ENCODE data around the gene PRPSAP2. TPM values are rescaled to one million over a fixed set of nuclear protein-coding genes. Genes with fewer than 3 reads are reported as not detected.

PRPSAP2 gene
- total and polyA plus RNA-seq, 7 donors = 23.6 to 45.7 (median 30.0) TPM

DNA sequence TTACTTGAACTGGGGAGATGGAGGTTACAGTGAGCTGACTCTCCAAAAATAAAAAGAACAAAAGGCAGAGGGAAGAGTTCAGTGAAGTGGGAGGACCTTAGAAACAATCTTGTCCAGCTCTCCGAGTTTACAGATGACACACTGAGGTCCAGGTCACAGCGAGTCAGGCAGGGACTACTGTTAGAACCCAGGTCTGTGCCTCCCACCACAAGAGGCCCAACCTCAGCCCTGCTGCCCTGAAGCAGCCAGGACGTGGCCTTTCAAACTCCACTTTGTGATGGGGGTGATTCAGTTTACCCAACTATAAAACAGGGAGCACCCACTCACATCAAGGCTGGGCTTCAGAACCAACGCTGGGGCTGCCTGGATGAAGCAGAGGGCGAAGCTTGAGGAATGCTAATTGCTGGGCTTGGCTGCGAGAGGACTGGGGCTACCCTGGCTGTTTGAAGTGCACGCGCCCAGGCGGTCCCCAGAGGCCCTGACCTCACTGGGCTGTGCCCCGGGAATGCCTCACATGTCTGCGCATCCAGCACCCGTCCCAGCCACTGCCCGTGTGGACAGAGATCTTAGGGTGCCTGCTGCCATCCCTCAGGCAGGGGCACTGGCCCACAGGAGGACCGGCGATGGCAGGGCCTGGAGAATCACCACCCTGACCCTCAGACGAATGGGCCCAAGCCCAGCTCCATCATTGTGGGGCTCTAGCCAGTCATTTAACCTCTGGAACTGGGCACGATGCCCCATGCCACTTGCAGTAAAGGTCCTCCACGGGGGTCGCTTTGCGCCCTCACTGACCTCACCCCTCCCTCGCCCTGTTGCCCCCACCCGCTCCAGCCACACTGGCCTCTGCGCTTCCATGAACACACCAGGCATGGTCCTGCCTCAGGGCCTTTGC, 105.4 kb downstream of the PRPSAP2 start:
- WGBS, 2 donors = 54 to 83% methylated on average over 23 of the region's 23 CpGs
- H3K4me3 ChIP-seq = no peak overlapping the region
- no peaks in the 10 kb centered on the region for H3K27me3 ChIP-seq
- DNase-seq = no peak
- intact Hi-C loops (cut with DNase I) = loop anchor here (5.0 kb wide), 1 partner anchor 146 kb away; no protein-coding TSS in a partner anchor
- TF ChIP-seq, protein P1, sequence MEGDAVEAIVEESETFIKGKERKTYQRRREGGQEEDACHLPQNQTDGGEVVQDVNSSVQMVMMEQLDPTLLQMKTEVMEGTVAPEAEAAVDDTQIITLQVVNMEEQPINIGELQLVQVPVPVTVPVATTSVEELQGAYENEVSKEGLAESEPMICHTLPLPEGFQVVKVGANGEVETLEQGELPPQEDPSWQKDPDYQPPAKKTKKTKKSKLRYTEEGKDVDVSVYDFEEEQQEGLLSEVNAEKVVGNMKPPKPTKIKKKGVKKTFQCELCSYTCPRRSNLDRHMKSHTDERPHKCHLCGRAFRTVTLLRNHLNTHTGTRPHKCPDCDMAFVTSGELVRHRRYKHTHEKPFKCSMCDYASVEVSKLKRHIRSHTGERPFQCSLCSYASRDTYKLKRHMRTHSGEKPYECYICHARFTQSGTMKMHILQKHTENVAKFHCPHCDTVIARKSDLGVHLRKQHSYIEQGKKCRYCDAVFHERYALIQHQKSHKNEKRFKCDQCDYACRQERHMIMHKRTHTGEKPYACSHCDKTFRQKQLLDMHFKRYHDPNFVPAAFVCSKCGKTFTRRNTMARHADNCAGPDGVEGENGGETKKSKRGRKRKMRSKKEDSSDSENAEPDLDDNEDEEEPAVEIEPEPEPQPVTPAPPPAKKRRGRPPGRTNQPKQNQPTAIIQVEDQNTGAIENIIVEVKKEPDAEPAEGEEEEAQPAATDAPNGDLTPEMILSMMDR (IDR thresholded peaks at IDR 0.05) = no peak
- TF ChIP-seq POLR2AphosphoS5 (IDR thresholded peaks at IDR 0.05) (no peak), EP300 (IDR thresholded peaks at IDR 0.05) (no peak), POLR2A (IDR thresholded peaks at IDR 0.05) (no peak)
- no peak overlapping the region for H3K27ac ChIP-seq
- no peaks in the 10 kb centered on the region for H3K36me3 ChIP-seq
- H3K4me1 ChIP-seq = peaks cover 0 to 13% (median 10%) of the 10 kb centered on the region in 4 donors
- no peaks in the 10 kb centered on the region for H3K9me3 ChIP-seq

DNA sequence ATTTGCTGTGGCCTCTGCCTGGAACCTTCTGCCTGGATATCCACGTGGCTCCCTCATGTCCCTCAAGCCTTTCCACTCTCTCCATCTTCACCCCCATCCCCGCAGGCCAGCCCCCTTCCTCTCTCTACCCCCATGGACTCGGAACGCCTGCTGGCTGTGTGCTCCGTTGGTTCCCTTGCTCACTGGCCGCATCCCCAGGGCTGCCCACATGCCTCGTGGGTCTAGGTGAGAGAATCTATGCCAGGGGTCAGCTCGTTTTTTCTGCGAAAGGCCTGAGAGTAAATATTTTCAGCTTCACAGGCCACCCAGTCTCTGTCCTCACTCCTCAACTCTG, 106.1 kb downstream of the PRPSAP2 start:
- 89 to 91% methylated on average over 9 of the region's 9 CpGs for WGBS, 2 donors
- Histone ChIP-seq H3K27me3 (no peaks in the 10 kb centered on the region), H3K27ac (no peak overlapping the region), H3K36me3 (no peaks in the 10 kb centered on the region), H3K9me3 (no peaks in the 10 kb centered on the region), H3K4me1 (peaks cover 0 to 13% (median 10%) of the 10 kb centered on the region in 4 donors), H3K4me3 (no peak overlapping the region)
- TF ChIP-seq POLR2AphosphoS5 (IDR thresholded peaks at IDR 0.05) (no peak), POLR2A (IDR thresholded peaks at IDR 0.05) (no peak), EP300 (IDR thresholded peaks at IDR 0.05) (no peak)
- TF ChIP-seq, protein P1 (IDR thresholded peaks at IDR 0.05) = no peak
- intact Hi-C loops (cut with DNase I) = loop anchor here (5.0 kb wide), 1 partner anchor 147 kb away; no protein-coding TSS in a partner anchor
- no peak for DNase-seq

DNA sequence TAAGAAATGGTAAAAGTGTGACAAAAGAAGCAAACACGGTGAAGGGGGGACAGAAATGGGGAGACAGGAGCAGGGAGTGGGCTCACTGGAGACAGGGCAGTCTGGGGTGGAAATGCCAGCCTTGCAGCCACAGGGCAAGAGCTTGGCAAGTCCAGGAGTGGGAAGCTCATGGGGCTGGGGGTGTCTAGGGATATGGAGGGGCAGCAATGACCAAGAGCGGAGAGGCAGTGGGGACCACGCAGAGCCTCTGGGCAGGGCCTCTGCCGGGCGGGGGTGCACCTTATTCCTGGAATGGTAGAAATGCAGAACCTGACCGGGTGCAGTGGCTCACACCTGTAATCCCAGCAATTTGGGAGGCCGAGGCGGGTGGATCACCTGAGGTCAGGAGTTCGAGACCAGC, 106.6 kb downstream of the PRPSAP2 start:
- Histone ChIP-seq H3K4me3 (no peak overlapping the region), H3K36me3 (no peaks in the 10 kb centered on the region), H3K27me3 (no peaks in the 10 kb centered on the region), H3K4me1 (peaks cover 0 to 13% (median 10%) of the 10 kb centered on the region in 4 donors), H3K27ac (no peak overlapping the region), H3K9me3 (no peaks in the 10 kb centered on the region)
- intact Hi-C loops (cut with DNase I) = loop anchor here (5.0 kb wide), 1 partner anchor 147 kb away; no protein-coding TSS in a partner anchor
- WGBS, 2 donors = 92 to 94% methylated on average over 9 of the region's 9 CpGs
- DNase-seq = no peak
- TF ChIP-seq, protein P1 (IDR thresholded peaks at IDR 0.05) = no peak
- TF ChIP-seq POLR2AphosphoS5 (IDR thresholded peaks at IDR 0.05) = no peak
- TF ChIP-seq EP300 (IDR thresholded peaks at IDR 0.05) = no peak
- TF ChIP-seq POLR2A (IDR thresholded peaks at IDR 0.05) = no peak

DNA sequence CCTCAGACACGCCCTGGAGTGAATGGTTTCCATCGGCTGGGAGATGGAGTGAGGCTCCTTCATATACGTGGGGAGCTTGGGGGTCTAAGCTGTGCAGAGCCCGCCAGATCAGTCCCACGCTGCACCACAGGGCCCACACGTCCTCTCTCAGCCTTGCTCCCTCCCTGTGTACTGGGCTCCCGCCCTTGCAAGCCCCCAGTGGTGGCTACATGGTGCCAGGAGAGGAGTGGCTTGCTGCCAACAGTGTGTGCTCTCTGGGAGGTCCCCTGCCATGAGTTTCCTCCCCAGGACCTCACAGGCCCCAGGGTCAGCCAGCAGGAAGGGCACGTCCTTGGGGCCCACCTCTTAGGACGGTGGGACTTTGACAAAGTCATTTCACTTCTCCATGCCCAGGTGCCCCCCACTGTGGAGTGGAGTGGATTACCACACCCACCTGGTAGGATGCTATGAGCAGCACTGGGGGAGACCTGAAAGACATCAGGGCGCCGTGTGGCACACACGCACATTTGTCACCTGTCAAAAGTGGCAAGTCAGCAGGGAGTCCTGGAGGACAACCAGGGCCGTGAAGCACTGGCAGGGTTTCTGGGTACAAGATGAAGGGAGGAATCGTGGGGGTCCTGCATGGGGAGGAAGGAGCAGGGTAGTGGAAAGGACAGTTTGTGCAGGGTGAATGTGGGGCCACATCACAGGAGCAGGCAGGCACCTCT, 107.8 kb downstream of the PRPSAP2 start:
- peaks cover 0 to 13% (median 10%) of the 10 kb centered on the region in 4 donors for H3K4me1 ChIP-seq
- no peak for DNase-seq
- intact Hi-C loops (cut with DNase I) = no loop called here
- H3K9me3 ChIP-seq = no peaks in the 10 kb centered on the region
- H3K27me3 ChIP-seq = no peaks in the 10 kb centered on the region
- TF ChIP-seq POLR2A (IDR thresholded peaks at IDR 0.05) = no peak
- TF ChIP-seq EP300 (IDR thresholded peaks at IDR 0.05) = no peak
- TF ChIP-seq, protein P1 (IDR thresholded peaks at IDR 0.05) = no peak
- no peak for TF ChIP-seq POLR2AphosphoS5 (IDR thresholded peaks at IDR 0.05)
- H3K4me3 ChIP-seq = no peak overlapping the region
- no peaks in the 10 kb centered on the region for H3K36me3 ChIP-seq
- no peak overlapping the region for H3K27ac ChIP-seq
- WGBS, 2 donors = 78 to 85% methylated on average over 14 of the region's 14 CpGs

All from sigmoid colon (tissue), 7 donors.